IMR-90 (cell line): ENCODE measurements around the gene TPRKB.

ENCODE experiments used
- CEBPB ChIP-seq: IDR thresholded peaks from 2 replicates; pipeline ENCODE4 v1.6.1; 2012; ENCODE audit warnings: low read depth, low read length, improper control_type of control experiment
- MXI1 ChIP-seq: IDR thresholded peaks from 2 replicates; pipeline ENCODE4 v1.6.1; 2012; ENCODE audit warnings: low read depth, mild to moderate bottlenecking, low read length, moderate library complexity, borderline replicate concordance
- POLR2A ChIP-seq: IDR thresholded peaks from 2 replicates; pipeline ENCODE4 v1.6.1; 2012; ENCODE audit warnings: mild to moderate bottlenecking, low read depth, low read length
- TF ChIP-seq, protein P1 (sequence below): conservative IDR thresholded peaks from 2 replicates; pipeline ENCODE4 v1.5.1; 2012; ENCODE audit warnings: mild to moderate bottlenecking, low read depth, low read length, improper control_type of control experiment
- TF ChIP-seq, protein P2 (sequence below): fragments of 150-350 bp; IDR thresholded peaks from 2 replicates; pipeline ENCODE4 v1.6.1; 2017; ENCODE audit warnings: mild to moderate bottlenecking, antibody characterized with exemption, low read length, low read depth

DNA sequence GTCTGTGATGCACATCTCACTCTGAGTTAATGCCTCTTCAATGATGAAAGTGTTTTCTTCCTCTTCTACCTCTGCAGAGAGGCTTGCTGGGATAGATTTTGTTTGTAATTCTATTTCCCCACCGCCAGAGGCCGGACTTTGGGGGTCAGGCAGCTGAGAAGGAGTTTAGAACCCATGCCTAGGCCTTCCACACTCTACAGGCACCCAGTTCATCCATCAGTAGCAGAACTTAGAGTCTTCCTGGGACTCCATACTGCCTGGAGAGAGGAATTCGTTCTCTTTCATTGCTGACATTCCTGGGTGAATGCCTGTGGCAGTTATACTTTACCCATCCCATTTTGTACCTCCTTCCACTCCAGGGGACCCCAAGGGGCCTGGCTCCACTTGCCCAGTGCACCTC is 9.1 kb downstream of the TPRKB start:
- TF ChIP-seq, protein P1, sequence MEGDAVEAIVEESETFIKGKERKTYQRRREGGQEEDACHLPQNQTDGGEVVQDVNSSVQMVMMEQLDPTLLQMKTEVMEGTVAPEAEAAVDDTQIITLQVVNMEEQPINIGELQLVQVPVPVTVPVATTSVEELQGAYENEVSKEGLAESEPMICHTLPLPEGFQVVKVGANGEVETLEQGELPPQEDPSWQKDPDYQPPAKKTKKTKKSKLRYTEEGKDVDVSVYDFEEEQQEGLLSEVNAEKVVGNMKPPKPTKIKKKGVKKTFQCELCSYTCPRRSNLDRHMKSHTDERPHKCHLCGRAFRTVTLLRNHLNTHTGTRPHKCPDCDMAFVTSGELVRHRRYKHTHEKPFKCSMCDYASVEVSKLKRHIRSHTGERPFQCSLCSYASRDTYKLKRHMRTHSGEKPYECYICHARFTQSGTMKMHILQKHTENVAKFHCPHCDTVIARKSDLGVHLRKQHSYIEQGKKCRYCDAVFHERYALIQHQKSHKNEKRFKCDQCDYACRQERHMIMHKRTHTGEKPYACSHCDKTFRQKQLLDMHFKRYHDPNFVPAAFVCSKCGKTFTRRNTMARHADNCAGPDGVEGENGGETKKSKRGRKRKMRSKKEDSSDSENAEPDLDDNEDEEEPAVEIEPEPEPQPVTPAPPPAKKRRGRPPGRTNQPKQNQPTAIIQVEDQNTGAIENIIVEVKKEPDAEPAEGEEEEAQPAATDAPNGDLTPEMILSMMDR, result no peak
- TF ChIP-seq MXI1, result no peak
- no peak for TF ChIP-seq POLR2A
- TF ChIP-seq CEBPB, result no peak
- TF ChIP-seq, protein P2, sequence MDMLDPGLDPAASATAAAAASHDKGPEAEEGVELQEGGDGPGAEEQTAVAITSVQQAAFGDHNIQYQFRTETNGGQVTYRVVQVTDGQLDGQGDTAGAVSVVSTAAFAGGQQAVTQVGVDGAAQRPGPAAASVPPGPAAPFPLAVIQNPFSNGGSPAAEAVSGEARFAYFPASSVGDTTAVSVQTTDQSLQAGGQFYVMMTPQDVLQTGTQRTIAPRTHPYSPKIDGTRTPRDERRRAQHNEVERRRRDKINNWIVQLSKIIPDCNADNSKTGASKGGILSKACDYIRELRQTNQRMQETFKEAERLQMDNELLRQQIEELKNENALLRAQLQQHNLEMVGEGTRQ, result no peak
